ENCODE measurements around the gene CDCA7.
"Not testable (repeated sequence)": the region's sequence is repeated elsewhere in the genome, so short reads cannot be mapped to it uniquely, and the experiment has no call there.

Gene CDCA7

DNA sequence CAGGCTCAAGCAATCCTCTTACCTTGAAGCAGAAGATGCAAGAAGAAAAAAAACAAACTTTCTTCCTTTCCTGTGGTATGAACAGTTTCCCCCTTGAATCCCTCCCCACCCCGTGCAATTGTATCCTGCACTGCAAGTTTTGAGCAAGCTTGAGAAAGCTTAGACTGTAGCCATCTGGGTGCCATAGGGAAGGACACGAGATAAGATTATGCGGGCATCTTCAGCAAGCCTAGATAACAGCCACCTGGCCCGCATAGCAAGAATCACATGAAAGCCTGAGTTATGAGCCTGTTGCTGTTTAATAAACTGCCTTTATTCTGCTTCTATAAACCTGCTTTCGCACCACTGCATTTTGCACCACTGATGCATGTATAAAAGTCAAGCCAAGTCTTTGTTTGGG, 27.3 kb upstream of the CDCA7 start:
- Histone ChIP-seq H3F3A (ENCODE audit: insufficient read depth, low read length) (no peaks in the 10 kb centered on the region), H3K27me3 (replicated peaks; ENCODE audit: insufficient read depth, low read length) (no peaks in the 10 kb centered on the region), H3K27ac (ENCODE audit: low read length) (no peak overlapping the region), H3K4me1 (ENCODE audit: low read length) (no peaks in the 10 kb centered on the region), H3K9me3 (replicated peaks; ENCODE audit: insufficient read depth, low read length) (no peaks in the 10 kb centered on the region), H3K4me3 (ENCODE audit: low read length) (no peak overlapping the region), H3K79me2 (ENCODE audit: low read length) (no peaks in the 10 kb centered on the region), H3K4me2 (ENCODE audit: low read depth, low read length) (no peak overlapping the region), H3K9me2 (replicated peaks; ENCODE audit: insufficient read depth, low read length) (no peaks in the 10 kb centered on the region), H2AFZ (ENCODE audit: low read length) (no peak overlapping the region), H3K36me3 (replicated peaks; ENCODE audit: insufficient read depth, low read length) (no peaks in the 10 kb centered on the region; the same call in 1 of the 2 replicates), H4K20me1 (ENCODE audit: insufficient read depth, low read length) (no peaks in the 10 kb centered on the region), H3K9ac (ENCODE audit: low read length) (no peak overlapping the region)
- DNase-seq = no peak
- TF ChIP-seq EZH2 (optimal IDR thresholded peaks at IDR 0.05; ENCODE audit: low read depth, low read length) (no peak), EZH2phosphoT487 (IDR thresholded peaks at IDR 0.05; ENCODE audit: low read length) (no peak)
- TF ChIP-seq, protein P1, sequence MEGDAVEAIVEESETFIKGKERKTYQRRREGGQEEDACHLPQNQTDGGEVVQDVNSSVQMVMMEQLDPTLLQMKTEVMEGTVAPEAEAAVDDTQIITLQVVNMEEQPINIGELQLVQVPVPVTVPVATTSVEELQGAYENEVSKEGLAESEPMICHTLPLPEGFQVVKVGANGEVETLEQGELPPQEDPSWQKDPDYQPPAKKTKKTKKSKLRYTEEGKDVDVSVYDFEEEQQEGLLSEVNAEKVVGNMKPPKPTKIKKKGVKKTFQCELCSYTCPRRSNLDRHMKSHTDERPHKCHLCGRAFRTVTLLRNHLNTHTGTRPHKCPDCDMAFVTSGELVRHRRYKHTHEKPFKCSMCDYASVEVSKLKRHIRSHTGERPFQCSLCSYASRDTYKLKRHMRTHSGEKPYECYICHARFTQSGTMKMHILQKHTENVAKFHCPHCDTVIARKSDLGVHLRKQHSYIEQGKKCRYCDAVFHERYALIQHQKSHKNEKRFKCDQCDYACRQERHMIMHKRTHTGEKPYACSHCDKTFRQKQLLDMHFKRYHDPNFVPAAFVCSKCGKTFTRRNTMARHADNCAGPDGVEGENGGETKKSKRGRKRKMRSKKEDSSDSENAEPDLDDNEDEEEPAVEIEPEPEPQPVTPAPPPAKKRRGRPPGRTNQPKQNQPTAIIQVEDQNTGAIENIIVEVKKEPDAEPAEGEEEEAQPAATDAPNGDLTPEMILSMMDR (IDR thresholded peaks at IDR 0.05; ENCODE audit: low read length) = no peak

- DNase-seq = not testable (repeated sequence)
Measured at GRCh38 chr2:173333003-173333402, 21.7 kb upstream of the CDCA7 start.

DNA sequence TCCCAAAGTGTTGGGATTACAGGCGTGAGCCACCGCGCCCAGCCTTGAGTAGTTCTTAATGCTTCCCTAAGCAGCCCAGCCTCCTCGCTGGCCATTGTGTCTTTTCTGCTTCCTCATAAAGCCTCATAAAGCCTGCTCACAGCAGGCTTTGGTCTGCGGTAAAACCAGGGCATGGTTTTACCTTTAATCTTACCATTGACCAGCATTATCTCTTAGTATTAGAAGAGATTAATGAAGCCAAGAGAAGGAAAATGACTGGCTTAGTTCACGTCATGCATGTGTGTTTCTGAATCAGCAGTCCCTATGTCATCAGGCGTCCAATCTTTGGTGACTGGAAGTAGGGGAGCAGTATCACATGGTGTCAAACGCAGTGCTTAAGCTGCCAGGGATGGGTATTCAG, 14.9 kb upstream of the CDCA7 start:
- no peak overlapping the region for H3K27ac ChIP-seq (ENCODE audit: low read length)
- no peaks in the 10 kb centered on the region for H3K9me2 ChIP-seq (replicated peaks; ENCODE audit: insufficient read depth, low read length)
- H2AFZ ChIP-seq (ENCODE audit: low read length) = no peak overlapping the region
- H3K9me3 ChIP-seq (replicated peaks; ENCODE audit: insufficient read depth, low read length) = no peaks in the 10 kb centered on the region
- H3K36me3 ChIP-seq (replicated peaks; ENCODE audit: insufficient read depth, low read length) = no peaks in the 10 kb centered on the region
- no peak overlapping the region for H3K9ac ChIP-seq (ENCODE audit: low read length)
- no peaks in the 10 kb centered on the region for H3K79me2 ChIP-seq (ENCODE audit: low read length)
- no peaks in the 10 kb centered on the region for H3K4me1 ChIP-seq (ENCODE audit: low read length)
- H3K4me3 ChIP-seq (ENCODE audit: low read length) = no peak overlapping the region
- TF ChIP-seq EZH2 (optimal IDR thresholded peaks at IDR 0.05; ENCODE audit: low read depth, low read length) (no peak), EZH2phosphoT487 (IDR thresholded peaks at IDR 0.05; ENCODE audit: low read length) (no peak)
- no peak overlapping the region for H3K4me2 ChIP-seq (ENCODE audit: low read depth, low read length)
- H4K20me1 ChIP-seq (ENCODE audit: insufficient read depth, low read length) = no peaks in the 10 kb centered on the region
- DNase-seq = no peak
- H3K27me3 ChIP-seq (replicated peaks; ENCODE audit: insufficient read depth, low read length) = no peaks in the 10 kb centered on the region
- no peaks in the 10 kb centered on the region for H3F3A ChIP-seq (ENCODE audit: insufficient read depth, low read length)

More at GRCh38 chr2:173333003-173333402, 21.7 kb upstream of the CDCA7 start:
- not testable (repeated sequence) for H3K4me1 ChIP-seq (ENCODE audit: low read length); H3K27me3 ChIP-seq (replicated peaks; ENCODE audit: insufficient read depth, low read length); H3K36me3 ChIP-seq (replicated peaks; ENCODE audit: insufficient read depth, low read length); H3K9ac ChIP-seq (ENCODE audit: low read length); H3K4me3 ChIP-seq (ENCODE audit: low read length); H3K79me2 ChIP-seq (ENCODE audit: low read length); H3K9me3 ChIP-seq (replicated peaks; ENCODE audit: insufficient read depth, low read length); H3F3A ChIP-seq (ENCODE audit: insufficient read depth, low read length); H2AFZ ChIP-seq (ENCODE audit: low read length); H3K4me2 ChIP-seq (ENCODE audit: low read depth, low read length); H3K27ac ChIP-seq (ENCODE audit: low read length); H3K9me2 ChIP-seq (replicated peaks; ENCODE audit: insufficient read depth, low read length); H4K20me1 ChIP-seq (ENCODE audit: insufficient read depth, low read length)

GRCh38 chr2:173343921-173344320, 10.8 kb upstream of the CDCA7 start:
- no peak overlapping the region for H2AFZ ChIP-seq (ENCODE audit: low read length)
- H3K36me3 ChIP-seq (replicated peaks; ENCODE audit: insufficient read depth, low read length) = no peaks in the 10 kb centered on the region
- H3K27ac ChIP-seq (ENCODE audit: low read length) = no peak overlapping the region
- no peaks in the 10 kb centered on the region for H4K20me1 ChIP-seq (ENCODE audit: insufficient read depth, low read length)
- no peak overlapping the region for H3K4me3 ChIP-seq (ENCODE audit: low read length)
- no peaks in the 10 kb centered on the region for H3K9me2 ChIP-seq (replicated peaks; ENCODE audit: insufficient read depth, low read length)
- no peak for DNase-seq
- H3K4me1 ChIP-seq (ENCODE audit: low read length) = no peaks in the 10 kb centered on the region
- H3K79me2 ChIP-seq (ENCODE audit: low read length) = no peaks in the 10 kb centered on the region
- peaks cover 12% of the 10 kb centered on the region; the same call in 1 of the 2 replicates for H3K27me3 ChIP-seq (replicated peaks; ENCODE audit: insufficient read depth, low read length)
- H3K9me3 ChIP-seq (replicated peaks; ENCODE audit: insufficient read depth, low read length) = no peaks in the 10 kb centered on the region
- no peak for TF ChIP-seq EZH2phosphoT487 (IDR thresholded peaks at IDR 0.05; ENCODE audit: low read length)
- TF ChIP-seq, protein P1 (IDR thresholded peaks at IDR 0.05; ENCODE audit: low read length) = no peak
- no peak for TF ChIP-seq EZH2 (optimal IDR thresholded peaks at IDR 0.05; ENCODE audit: low read depth, low read length)
- no peak overlapping the region for H3K4me2 ChIP-seq (ENCODE audit: low read depth, low read length)
- H3K9ac ChIP-seq (ENCODE audit: low read length) = no peak overlapping the region
- no peaks in the 10 kb centered on the region for H3F3A ChIP-seq (ENCODE audit: insufficient read depth, low read length)

Measured in MM.1S (cell line).